Keratinocyte (primary cell): ENCODE results near the gene NPHS1. TPM values are rescaled to one million over a fixed set of nuclear protein-coding genes. Genes with fewer than 3 reads are reported as not detected.

ENCODE experiments used
- DNase-seq: peaks from one replicate; pipeline ENCODE4 v3.0.0-alpha.2; 2011; ENCODE audit warnings: low read depth, missing footprints, low spot score
- FAIRE-seq: peaks from 2 replicates; lab custom pipeline; 2011; peaks lifted over from hg19 to GRCh38; lab: Jason Lieb, UNC
- H2AFZ ChIP-seq: 2 replicates; pipeline ENCODE4 v1.6.0; 2012; ENCODE audit warnings: low read length, control low read depth, inconsistent platforms; ENCODE audit not compliant: control insufficient read depth
- H3K27ac ChIP-seq: 2 replicates; pipeline ENCODE4 v1.5.1; 2011; ENCODE audit warnings: low read length; ENCODE audit not compliant: control insufficient read depth, insufficient read depth
- H3K27me3 ChIP-seq: 3 replicates; pipeline ENCODE4 v1.6.0; 2011; ENCODE audit warnings: low read length; ENCODE audit not compliant: control insufficient read depth, insufficient read depth; ENCODE audit errors: extremely low read depth
- H3K36me3 ChIP-seq, 2 experiments: 2 replicates in 1 of 2; 3 replicates in 1 of 2; pipeline ENCODE4 v1.5.1; 2011; ENCODE audit warnings: low read length in 2 of 2, mild to moderate bottlenecking in 1 of 2; ENCODE audit not compliant: control insufficient read depth in 2 of 2, insufficient read depth in 2 of 2; ENCODE audit errors: extremely low read depth in 1 of 2
- H3K4me1 ChIP-seq: 3 replicates; pipeline ENCODE4 v1.5.1; 2011; ENCODE audit warnings: low read length; ENCODE audit not compliant: control insufficient read depth, insufficient read depth; ENCODE audit errors: extremely low read depth
- H3K4me2 ChIP-seq: 3 replicates; pipeline ENCODE4 v1.6.0; 2011; ENCODE audit warnings: low read depth, low read length; ENCODE audit not compliant: control insufficient read depth, insufficient read depth; ENCODE audit errors: extremely low read depth
- H3K4me3 ChIP-seq, 3 experiments: fragments of 200-600 bp in 1 of 3; sonication (generic) in 1 of 3; 2 replicates in 2 of 3; 3 replicates in 1 of 3; pipeline ENCODE4 v1.5.1; 2011 to 2016; ENCODE audit warnings: low read length in 3 of 3, mild to moderate bottlenecking in 3 of 3, control low read depth in 2 of 3, inconsistent platforms in 1 of 3, low read depth in 1 of 3, mixed read lengths in 1 of 3, mixed run types in 1 of 3, moderate library complexity in 1 of 3; ENCODE audit not compliant: control insufficient read depth in 2 of 3, insufficient read depth in 2 of 3; ENCODE audit errors: extremely low read depth in 1 of 3
- H3K79me2 ChIP-seq: 2 replicates; pipeline ENCODE4 v1.6.0; 2012; ENCODE audit warnings: low read length; ENCODE audit not compliant: control insufficient read depth, insufficient read depth
- H3K9ac ChIP-seq: 3 replicates; pipeline ENCODE4 v1.6.0; 2011; ENCODE audit warnings: low read length; ENCODE audit not compliant: control insufficient read depth, insufficient read depth; ENCODE audit errors: extremely low read depth
- H3K9me1 ChIP-seq: 3 replicates; pipeline ENCODE4 v1.6.0; 2011; ENCODE audit warnings: low read length; ENCODE audit not compliant: control insufficient read depth, insufficient read depth; ENCODE audit errors: extremely low read depth
- H3K9me3 ChIP-seq: 2 replicates; pipeline ENCODE4 v1.5.1; 2012; ENCODE audit warnings: low read depth, low read length; ENCODE audit not compliant: control insufficient read depth
- H4K20me1 ChIP-seq: 3 replicates; pipeline ENCODE4 v1.6.0; 2011; ENCODE audit warnings: low read length; ENCODE audit not compliant: control insufficient read depth, insufficient read depth; ENCODE audit errors: extremely low read depth
- EZH2 ChIP-seq: IDR thresholded peaks from one replicate; pipeline ENCODE4 v1.6.1; 2012; ENCODE audit warnings: inconsistent platforms, mild to moderate bottlenecking, low read length, moderate library complexity
- dilution Hi-C: fragments of 300-500 bp; cut with MboI; formaldehyde crosslinking; loops from one replicate; pipeline ENCODE4 v1.7.0; 2020; ENCODE audit warnings: low sequenced_read_pairs; ENCODE audit not compliant: extremely low pct_ligation_motif_present
- polyA plus RNA-seq, 5 experiments: library from polyadenylated mRNA; depleted of rRNA in 3 of 5; stranded (reverse) in 3 of 5; stranded (forward) in 1 of 5; unstranded in 1 of 5; fragments of >200 nt; gene quantifications; 1 replicate in 1 of 5; 2 replicates in 3 of 5; 3 replicates in 1 of 5; pipeline versions ENCODE4 v1.2.1 to v1.2.3, GENCODE V29; 2011 to 2012; ENCODE audit warnings: missing spikeins in 2 of 5, low read depth in 1 of 5, low replicate concordance in 1 of 5
- TF ChIP-seq, protein P1 (sequence below), 3 experiments: IDR thresholded peaks in 1 of 3; conservative IDR thresholded peaks in 1 of 3; optimal IDR thresholded peaks in 1 of 3; 2 replicates in 2 of 3; 3 replicates in 1 of 3; pipeline versions ENCODE3 to v1.5.1; 2011; ENCODE audit warnings: low read length in 3 of 3, mild to moderate bottlenecking in 3 of 3, moderate library complexity in 2 of 3, control low read depth in 1 of 3, inconsistent platforms in 1 of 3; ENCODE audit not compliant: insufficient read depth in 2 of 3; ENCODE audit errors: extremely low read depth in 1 of 3

Gene NPHS1
- polyA plus RNA-seq, 1 donor (not counting 4 experiments of a cell fraction or from before 2014, with no cell fraction given), result not detected

GRCh38 chr19:35872180-35872579 lies 19.9 kb upstream of the NPHS1 start:
- no peak overlapping the region for H3K27ac ChIP-seq
- no peak overlapping the region for H3K4me3 ChIP-seq
- dilution Hi-C loops, result no loop called here
- no peaks in the 10 kb centered on the region for H3K9me3 ChIP-seq
- TF ChIP-seq, protein P1, sequence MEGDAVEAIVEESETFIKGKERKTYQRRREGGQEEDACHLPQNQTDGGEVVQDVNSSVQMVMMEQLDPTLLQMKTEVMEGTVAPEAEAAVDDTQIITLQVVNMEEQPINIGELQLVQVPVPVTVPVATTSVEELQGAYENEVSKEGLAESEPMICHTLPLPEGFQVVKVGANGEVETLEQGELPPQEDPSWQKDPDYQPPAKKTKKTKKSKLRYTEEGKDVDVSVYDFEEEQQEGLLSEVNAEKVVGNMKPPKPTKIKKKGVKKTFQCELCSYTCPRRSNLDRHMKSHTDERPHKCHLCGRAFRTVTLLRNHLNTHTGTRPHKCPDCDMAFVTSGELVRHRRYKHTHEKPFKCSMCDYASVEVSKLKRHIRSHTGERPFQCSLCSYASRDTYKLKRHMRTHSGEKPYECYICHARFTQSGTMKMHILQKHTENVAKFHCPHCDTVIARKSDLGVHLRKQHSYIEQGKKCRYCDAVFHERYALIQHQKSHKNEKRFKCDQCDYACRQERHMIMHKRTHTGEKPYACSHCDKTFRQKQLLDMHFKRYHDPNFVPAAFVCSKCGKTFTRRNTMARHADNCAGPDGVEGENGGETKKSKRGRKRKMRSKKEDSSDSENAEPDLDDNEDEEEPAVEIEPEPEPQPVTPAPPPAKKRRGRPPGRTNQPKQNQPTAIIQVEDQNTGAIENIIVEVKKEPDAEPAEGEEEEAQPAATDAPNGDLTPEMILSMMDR (optimal IDR thresholded peaks at IDR 0.05 in 1 of 3, IDR thresholded peaks at IDR 0.05 in 1 of 3, conservative IDR thresholded peaks at IDR 0.05 in 1 of 3; ENCODE audit: extremely low read depth in 1 of 3, insufficient read depth in 2 of 3, low read length in 3 of 3), result no peak
- no peak for TF ChIP-seq EZH2
- H3K9ac ChIP-seq, result no peak overlapping the region
- no peak for DNase-seq
- no peak for FAIRE-seq
- peaks cover 19% of the 10 kb centered on the region for H3K27me3 ChIP-seq
- H3K9me1 ChIP-seq, result no peaks in the 10 kb centered on the region
- H3K4me2 ChIP-seq, result no peak overlapping the region
- no peaks in the 10 kb centered on the region for H3K36me3 ChIP-seq
- H2AFZ ChIP-seq, result no peak overlapping the region
- no peaks in the 10 kb centered on the region for H4K20me1 ChIP-seq
- peaks cover 3% of the 10 kb centered on the region for H3K4me1 ChIP-seq
- no peaks in the 10 kb centered on the region for H3K79me2 ChIP-seq

DNA sequence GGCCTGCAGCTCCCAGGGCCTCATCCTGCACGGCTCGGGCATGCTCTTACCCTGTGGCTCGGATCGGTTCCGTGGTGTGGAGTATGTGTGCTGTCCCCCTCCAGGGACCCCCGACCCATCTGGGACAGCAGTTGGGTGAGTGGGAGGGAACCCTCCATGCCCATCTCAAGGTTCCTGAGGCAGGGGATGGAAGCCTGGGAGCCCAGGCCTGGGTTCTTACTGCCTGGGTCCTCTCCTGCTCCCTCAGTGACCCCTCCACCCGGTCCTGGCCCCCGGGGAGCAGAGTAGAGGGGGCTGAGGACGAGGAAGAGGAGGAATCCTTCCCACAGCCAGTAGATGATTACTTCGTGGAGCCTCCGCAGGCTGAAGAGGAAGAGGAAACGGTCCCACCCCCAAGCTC lies 19.3 kb upstream of the NPHS1 start:
- Histone ChIP-seq H3K79me2 (no peaks in the 10 kb centered on the region), H3K9ac (no peak overlapping the region), H3K9me3 (no peaks in the 10 kb centered on the region), H3K4me2 (no peak overlapping the region), H3K4me1 (peaks cover 3% of the 10 kb centered on the region), H3K9me1 (no peaks in the 10 kb centered on the region), H2AFZ (no peak overlapping the region), H4K20me1 (peaks cover under 1% of the 10 kb centered on the region), H3K27ac (no peak overlapping the region), H3K4me3 (no peak overlapping the region), H3K36me3 (no peaks in the 10 kb centered on the region), H3K27me3 (peaks cover 19% of the 10 kb centered on the region)
- FAIRE-seq (no peak), DNase-seq (no peak)
- TF ChIP-seq EZH2, result no peak
- TF ChIP-seq, protein P1 (optimal IDR thresholded peaks at IDR 0.05 in 1 of 3, IDR thresholded peaks at IDR 0.05 in 1 of 3, conservative IDR thresholded peaks at IDR 0.05 in 1 of 3; ENCODE audit: extremely low read depth in 1 of 3, insufficient read depth in 2 of 3, low read length in 3 of 3), result no peak
- dilution Hi-C loops, result no loop called here
